ENCODE results near the gene EEF2K. TPM values are rescaled to one million over a fixed set of nuclear protein-coding genes. Genes with fewer than 3 reads are reported as not detected.
"Not testable (repeated sequence)": the region's sequence is repeated elsewhere in the genome, so short reads cannot be mapped to it uniquely, and the experiment has no call there.

Gene EEF2K
- total RNA-seq, 1 experiment from 2014 or later = 31.0 TPM

- no TSS peak for BruUV-seq (replicated peaks)
- ATAC-seq (no peak), DNase-seq (ENCODE audit: low read depth, low spot score) (no peak)
- intact Hi-C loops (cut with micrococcal nuclease) = no loop called here
- POLR2A ChIA-PET = no interaction called here
- no peaks in the 10 kb centered on the region for H3K9me2 ChIP-seq (ENCODE audit: insufficient read depth)
- CTCF ChIA-PET = no interaction called here
- no peak overlapping the region for H3K4me3 ChIP-seq (replicated peaks in 1 of 2; ENCODE audit: low read depth in 1 of 2, low read length in 2 of 2)
- no peak overlapping the region for H2AFZ ChIP-seq (ENCODE audit: low read depth, low read length, poor library complexity, severe bottlenecking)
- TF ChIP-seq POLR2A (IDR thresholded peaks at IDR 0.05; ENCODE audit: borderline replicate concordance, extremely low read depth, insufficient read depth, insufficient read length) (no peak), SIN3A (IDR thresholded peaks at IDR 0.05; ENCODE audit: low read depth) (no peak), CTCF (IDR thresholded peaks at IDR 0.05 in 2 of 3, conservative IDR thresholded peaks at IDR 0.05 in 1 of 3; ENCODE audit: borderline replicate concordance in 1 of 3, insufficient read depth in 1 of 3, low read depth in 2 of 3, low read length in 2 of 3) (no peak), CBX3 (IDR thresholded peaks at IDR 0.05; ENCODE audit: low read depth) (no peak), YY1 (IDR thresholded peaks at IDR 0.05; ENCODE audit: extremely low read depth, insufficient replicate concordance, low read depth, low read length) (no peak), SRF (IDR thresholded peaks at IDR 0.05; ENCODE audit: low read depth) (no peak), ELF1 (IDR thresholded peaks at IDR 0.05; ENCODE audit: borderline replicate concordance, low read depth) (no peak)
- H3K79me2 ChIP-seq (ENCODE audit: insufficient read depth, low read length) = peaks cover 46% of the 10 kb centered on the region
- H4K20me1 ChIP-seq (ENCODE audit: insufficient read depth) = no peaks in the 10 kb centered on the region
- no peak overlapping the region for H3K9ac ChIP-seq (ENCODE audit: low read length)
- no peaks in the 10 kb centered on the region for H3K9me3 ChIP-seq (ENCODE audit: control insufficient read depth in 1 of 2, insufficient read depth in 1 of 2, low read depth in 1 of 2, low read length in 2 of 2)
- RAD21 ChIA-PET (ENCODE audit: low non-redundant PET in 1 of 2, low total read pairs in 2 of 2, uncharacterized antibody in 2 of 2, unreplicated experiment in 2 of 2) = no interaction called here
- H3K4me1 ChIP-seq (ENCODE audit: control insufficient read depth in 1 of 2, insufficient read depth in 2 of 2, low read length in 2 of 2) = peaks cover 0 to 6% of the 10 kb centered on the region in 2 experiments; a peak in 2 of 4 replicates
- H3K36me3 ChIP-seq (ENCODE audit: control insufficient read depth in 1 of 2, insufficient read depth in 2 of 2, low read length in 2 of 2) = no peaks in the 10 kb centered on the region; a peak in 1 of 4 replicates
- H3K4me2 ChIP-seq (ENCODE audit: low read length) = no peak overlapping the region
- H3K27ac ChIP-seq (ENCODE audit: low read depth, low read length) = no peak overlapping the region
- no peaks in the 10 kb centered on the region for H3K27me3 ChIP-seq (ENCODE audit: insufficient read depth, low read length)
Measured at GRCh38 chr16:22216191-22216831, 10.2 kb downstream of the EEF2K start.

GRCh38 chr16:22216832-22217225 lies 10.8 kb downstream of the EEF2K start:
- H3K36me3 ChIP-seq (ENCODE audit: control insufficient read depth in 1 of 2, insufficient read depth in 2 of 2, low read length in 2 of 2); H3K9ac ChIP-seq (ENCODE audit: low read length); BruUV-seq (replicated peaks); H3K4me1 ChIP-seq (ENCODE audit: control insufficient read depth in 1 of 2, insufficient read depth in 2 of 2, low read length in 2 of 2); CTCF ChIA-PET; H4K20me1 ChIP-seq (ENCODE audit: insufficient read depth); H3K4me2 ChIP-seq (ENCODE audit: low read length); H3K9me3 ChIP-seq (ENCODE audit: control insufficient read depth in 1 of 2, insufficient read depth in 1 of 2, low read depth in 1 of 2, low read length in 2 of 2); H3K27ac ChIP-seq (ENCODE audit: low read depth, low read length); intact Hi-C loops (cut with micrococcal nuclease); H3K27me3 ChIP-seq (ENCODE audit: insufficient read depth, low read length); DNase-seq (ENCODE audit: low read depth, low spot score); POLR2A ChIA-PET; RAD21 ChIA-PET (ENCODE audit: low non-redundant PET in 1 of 2, low total read pairs in 2 of 2, uncharacterized antibody in 2 of 2, unreplicated experiment in 2 of 2); ATAC-seq; H2AFZ ChIP-seq (ENCODE audit: low read depth, low read length, poor library complexity, severe bottlenecking); H3K9me2 ChIP-seq (ENCODE audit: insufficient read depth); H3K4me3 ChIP-seq (replicated peaks in 1 of 2; ENCODE audit: low read depth in 1 of 2, low read length in 2 of 2): not testable (repeated sequence)
- peaks cover 41% of the 10 kb centered on the region for H3K79me2 ChIP-seq (ENCODE audit: insufficient read depth, low read length)
